Astrocyte of the spinal cord (primary cell): Measurements from ENCODE around the gene TVP23C.
A peak's percentile ranks its signal among the peaks of the same experiment; 100 is the strongest.

Source experiments
- DNase-seq: peaks from one replicate; pipeline ENCODE4 v3.0.0; 2011; ENCODE audit warnings: low read depth, low spot score
- H3K4me3 ChIP-seq: 2 replicates; pipeline ENCODE4 v1.5.1; 2011; ENCODE audit warnings: low read depth, mild to moderate bottlenecking, low read length, moderate library complexity
- CTCF ChIP-seq: IDR thresholded peaks from 2 replicates; pipeline ENCODE4 v1.5.1; 2012; ENCODE audit warnings: low read depth, mild to moderate bottlenecking, low read length, inconsistent platforms
- in situ Hi-C: cut with HindIII; loops from 2 replicates; pipeline ENCODE4 v1.10.0; 2017; ENCODE audit warnings: low sequenced_read_pairs

TVP23C gene

DNA sequence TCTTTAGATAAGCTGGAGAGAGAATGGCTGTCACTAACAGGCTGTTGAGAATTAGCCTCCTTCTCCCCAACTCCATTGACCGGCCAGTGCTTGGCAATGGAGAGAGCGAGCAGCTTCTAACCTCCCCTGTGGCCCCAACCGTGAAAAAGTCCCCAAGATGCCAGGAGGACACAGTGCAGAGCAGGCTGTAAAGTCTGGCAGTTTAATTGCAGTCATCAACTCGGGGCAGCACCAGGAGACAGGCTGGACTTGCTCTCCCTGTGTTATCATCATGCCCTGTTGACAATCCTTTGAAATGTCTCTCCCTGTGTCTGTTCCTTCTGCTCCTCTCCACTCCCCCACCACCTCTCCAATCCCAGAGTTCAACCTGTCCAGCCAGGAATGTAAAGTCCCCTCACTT is 95.2 kb downstream of the TVP23C start:
- TF ChIP-seq CTCF, result no peak
- DNase-seq, result no peak
- no peak overlapping the region for H3K4me3 ChIP-seq
- in situ Hi-C loops, result no loop called here

DNA sequence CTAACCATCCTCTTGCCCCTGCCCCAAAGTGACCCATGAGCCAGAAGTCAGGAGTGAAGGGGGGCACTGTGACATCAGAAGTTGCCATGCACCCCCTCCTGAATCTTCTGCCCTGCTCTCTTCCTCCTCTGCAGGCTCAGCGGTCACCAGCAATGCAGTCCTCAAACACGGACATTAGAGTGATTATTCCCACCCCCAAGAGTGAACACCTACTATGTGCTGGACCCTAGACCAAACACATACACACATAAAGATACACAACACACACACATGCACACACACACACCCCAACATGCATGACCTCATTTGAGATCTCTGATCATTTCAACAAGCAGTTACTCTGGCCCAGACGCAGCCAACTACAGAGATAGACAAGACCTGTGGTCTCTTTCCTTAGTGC is 95.7 kb downstream of the TVP23C start, which contains the start of gene CDRT4:
Gene CDRT4, minus strand, starts transcription at position 30 of the 400 bp plus-strand sequence. CDS start 27,383 bp downstream, outside the sequence.
- DNase-seq, result no peak
- TF ChIP-seq CTCF, result no peak
- in situ Hi-C loops, result no loop called here
- no peak within 1 kb of the TSS for H3K4me3 ChIP-seq

DNA sequence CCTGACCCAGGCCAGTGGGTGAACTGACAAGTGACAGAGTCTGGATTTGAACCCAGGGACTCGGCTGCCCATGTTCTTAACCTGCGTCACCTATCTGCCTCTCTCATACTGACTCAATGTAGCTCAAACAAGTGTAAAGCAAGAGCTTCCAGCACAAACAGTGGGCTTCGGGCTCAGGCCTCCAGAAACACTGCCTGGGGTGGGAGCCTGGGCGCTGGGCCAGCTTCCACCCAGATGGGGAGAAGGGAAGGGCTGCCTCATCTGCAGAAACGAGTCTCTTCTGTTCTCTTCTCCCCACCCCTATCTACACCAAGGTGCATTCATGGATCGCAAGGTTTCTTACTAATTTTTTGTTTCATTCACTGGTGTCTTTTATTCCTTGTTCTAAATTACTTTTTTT is 97.2 kb downstream of the TVP23C start:
- no peak for DNase-seq
- in situ Hi-C loops, result no loop called here
- TF ChIP-seq CTCF, result no peak
- no peak overlapping the region for H3K4me3 ChIP-seq

GRCh38 chr17:15465045-15465701 is 98.1 kb downstream of the TVP23C start:
- H3K4me3 ChIP-seq, result no peak overlapping the region
- DNase-seq, result no peak
- in situ Hi-C loops, result no loop called here
- TF ChIP-seq CTCF, result no peak

- no peak for TF ChIP-seq CTCF
- in situ Hi-C loops, result no loop called here
- no peak overlapping the region for H3K4me3 ChIP-seq
- no peak for DNase-seq
These were observed 98.9 kb downstream of the TVP23C start for GRCh38 chr17:15464231-15464985.

- DNase-seq, result peak; percentile 80
- in situ Hi-C loops, result no loop called here
- TF ChIP-seq CTCF, result no peak
- H3K4me3 ChIP-seq, result no peak overlapping the region
These were observed 100.1 kb downstream of the TVP23C start for GRCh38 chr17:15462976-15463772.
